GM18508 (cell line): ENCODE data around the gene STYXL2.

ENCODE experiments used
- ATAC-seq: cut with Tn5 transposase; IDR thresholded peaks from one replicate; pipeline ENCODE4 v1.9.1; 2021; ENCODE audit warnings: moderate number of reproducible peaks; ENCODE audit not compliant: insufficient read depth, unreplicated experiment

The STYXL2 gene

DNA sequence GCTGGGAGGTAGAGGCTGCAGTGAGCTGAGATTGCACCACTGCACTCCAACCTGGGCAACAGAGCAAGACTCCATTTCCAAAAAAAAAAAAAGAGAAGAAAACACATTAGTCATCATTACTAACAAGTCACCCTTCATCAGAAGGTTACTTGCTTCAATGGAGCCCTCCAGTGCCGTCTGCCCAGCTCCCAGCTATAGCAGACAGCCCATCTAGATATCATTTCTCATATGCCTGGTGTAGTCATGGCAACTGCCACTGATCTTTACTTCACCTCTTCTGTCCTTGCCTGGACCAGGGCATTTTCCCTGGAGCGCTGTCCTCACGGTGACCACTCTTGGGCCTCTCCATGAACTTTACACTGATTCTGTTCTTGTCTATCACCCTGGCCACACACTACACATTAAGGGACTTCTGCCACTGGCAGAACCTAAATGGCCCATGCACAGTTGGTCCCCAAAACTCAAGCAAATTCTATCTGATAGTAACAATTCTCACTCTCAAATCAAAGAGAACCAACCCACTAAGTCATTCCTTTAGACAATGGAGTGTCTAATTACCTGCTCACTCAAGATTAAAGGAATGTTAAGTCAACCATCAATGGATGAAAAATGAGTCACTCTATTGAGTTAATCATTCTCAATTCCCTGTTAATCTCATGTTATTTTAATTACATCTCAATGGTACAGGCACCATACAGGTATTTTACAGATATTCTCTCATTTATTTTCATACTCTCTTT lies 16.6 kb upstream of the STYXL2 start:
- no peak for ATAC-seq

- ATAC-seq = no peak
Observed at GRCh38 chr1:167077868-167078210, 16.0 kb upstream of the STYXL2 start.

GRCh38 chr1:167081594-167082156 lies 12.2 kb upstream of the STYXL2 start:
- no peak for ATAC-seq

- no peak for ATAC-seq
Observed at GRCh38 chr1:167082511-167083027, 11.3 kb upstream of the STYXL2 start.

GRCh38 chr1:167083066-167083665 lies 10.7 kb upstream of the STYXL2 start:
- no peak for ATAC-seq

DNA sequence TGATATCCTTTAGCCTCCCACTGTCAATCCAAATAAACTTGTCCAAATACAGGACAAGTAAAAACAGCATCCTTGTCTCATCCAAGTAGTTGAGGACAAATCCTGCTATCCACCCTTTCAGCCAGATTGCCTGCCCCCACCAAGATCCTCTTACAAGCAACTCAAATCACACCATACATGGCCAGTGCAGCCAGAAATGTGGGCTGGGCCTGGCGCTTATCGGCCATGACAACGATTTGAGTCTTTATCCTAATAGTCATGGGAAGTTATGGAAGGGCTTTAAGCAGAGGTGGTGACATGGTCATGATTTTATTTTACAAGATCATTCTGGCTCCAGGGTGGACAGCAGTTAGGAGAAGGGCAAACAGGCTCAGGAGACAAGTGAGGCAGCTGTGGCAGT lies 10.0 kb upstream of the STYXL2 start:
- no peak for ATAC-seq

DNA sequence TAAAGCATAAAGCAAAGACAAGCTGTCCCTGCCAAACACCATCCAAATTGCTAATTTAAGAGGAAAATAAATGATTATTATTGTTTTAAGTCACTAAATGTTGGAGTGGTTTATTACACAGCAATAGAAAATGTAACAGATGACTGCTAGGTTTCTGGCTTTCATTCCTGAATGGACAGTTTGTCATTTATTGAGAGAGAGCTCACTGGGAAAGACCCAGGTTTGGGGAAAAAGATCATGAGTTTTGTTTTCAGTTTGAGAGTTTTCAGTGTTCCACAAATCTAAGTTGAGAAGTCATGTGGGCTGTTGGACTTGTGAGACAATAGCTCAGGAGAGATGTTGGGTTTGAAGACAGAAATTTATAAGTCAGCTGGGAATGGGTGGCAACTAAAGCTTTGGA lies 9.1 kb upstream of the STYXL2 start:
- no peak for ATAC-seq

DNA sequence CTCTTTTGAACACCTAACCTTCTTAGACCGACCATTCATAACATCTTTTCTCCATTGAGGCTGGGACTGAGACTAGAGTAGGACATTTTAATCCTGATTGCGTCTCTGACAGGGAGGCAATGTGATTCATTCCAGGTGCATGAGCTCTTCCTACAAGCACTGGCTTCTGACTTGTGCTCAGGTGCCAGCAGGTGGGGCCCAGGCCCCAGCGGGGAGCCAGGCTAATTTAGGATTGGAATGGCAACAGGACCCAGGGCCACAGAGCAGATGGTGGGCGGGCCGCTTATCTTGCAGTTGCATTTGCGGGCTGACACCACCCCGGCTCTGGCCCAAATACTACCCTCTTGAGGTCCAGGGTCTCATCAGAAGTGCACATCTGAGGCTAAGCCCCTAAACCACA lies 7.8 kb upstream of the STYXL2 start:
- ATAC-seq = no peak

DNA sequence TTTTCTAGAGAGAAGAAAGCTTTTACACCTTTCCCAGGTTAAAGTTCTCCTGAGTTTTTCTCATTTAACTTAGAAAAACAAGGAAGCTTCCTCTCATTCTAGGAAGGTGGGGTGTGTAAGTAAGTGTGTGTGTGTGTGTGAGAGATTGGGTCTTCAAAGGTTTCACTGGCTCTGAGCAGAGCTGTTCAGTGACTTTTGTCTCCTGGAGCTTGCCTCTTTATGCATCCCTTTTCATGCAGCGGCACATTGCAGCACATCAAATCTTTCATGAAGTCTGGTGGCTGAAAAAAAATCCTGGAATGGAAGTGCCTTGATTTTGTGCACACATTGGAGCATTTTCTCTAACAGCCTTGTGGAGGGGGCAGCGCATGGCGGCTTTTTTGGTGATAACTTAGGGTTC lies 7.1 kb upstream of the STYXL2 start:
- no peak for ATAC-seq

GRCh38 chr1:167088746-167089417 lies 5.0 kb upstream of the STYXL2 start:
- no peak for ATAC-seq

DNA sequence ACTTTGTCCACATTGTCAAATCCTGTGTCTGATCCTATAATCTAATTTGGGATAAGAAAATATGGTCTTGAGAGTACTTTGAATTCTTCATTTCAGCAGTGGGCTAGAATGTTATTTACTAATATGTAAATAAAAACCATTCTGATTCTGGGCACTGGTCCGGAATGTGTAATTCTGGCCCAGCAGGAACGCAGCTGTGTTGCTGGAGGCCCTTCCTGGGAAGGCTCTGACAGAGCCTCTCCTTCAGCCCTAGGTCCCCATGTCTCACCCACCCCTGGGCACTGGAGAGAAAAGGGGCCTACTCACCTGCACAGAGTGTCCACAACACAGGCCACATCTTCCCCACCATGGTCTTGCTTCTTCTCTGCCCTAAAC lies 3.9 kb upstream of the STYXL2 start:
- no peak for ATAC-seq

GRCh38 chr1:167090314-167090942 lies 3.4 kb upstream of the STYXL2 start, which contains the start of gene GPA33:
GPA33 (minus strand) TSS chr1:167090377; CDS start chr1:167090287, 90 bp downstream.
- no peak for ATAC-seq

GRCh38 chr1:167092653-167093052 lies 1.2 kb upstream of the STYXL2 start:
- no peak for ATAC-seq

- ATAC-seq = no peak
Observed at GRCh38 chr1:167094690-167095089, 815 bp downstream of the STYXL2 start.

DNA sequence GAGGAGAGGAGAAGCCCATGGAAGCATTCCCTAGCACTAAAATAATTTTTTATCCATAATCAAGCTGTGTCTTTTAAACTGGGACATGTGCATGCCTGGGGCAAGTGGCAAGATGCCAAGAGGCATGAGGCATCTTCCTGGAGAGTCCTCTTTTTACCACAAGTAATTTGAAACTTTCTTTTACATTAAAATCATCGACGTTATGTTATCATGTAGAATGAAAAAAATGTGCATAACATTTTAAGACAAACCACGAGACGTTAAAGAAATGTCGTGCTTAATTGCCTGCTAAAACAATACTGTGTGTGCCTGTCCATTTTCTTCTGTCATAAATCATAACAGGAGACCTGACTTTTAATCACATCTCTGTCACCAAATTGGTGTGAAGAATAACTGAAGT lies 1.5 kb downstream of the STYXL2 start:
- ATAC-seq = no peak

- no peak for ATAC-seq
Observed at GRCh38 chr1:167099851-167100250, 6.0 kb downstream of the STYXL2 start.

GRCh38 chr1:167100730-167101129 lies 6.9 kb downstream of the STYXL2 start:
- no peak for ATAC-seq

GRCh38 chr1:167101754-167102153 lies 7.9 kb downstream of the STYXL2 start:
- ATAC-seq = no peak

- ATAC-seq = no peak
Observed at GRCh38 chr1:167102906-167103573, 9.2 kb downstream of the STYXL2 start.

- ATAC-seq = no peak
Observed at GRCh38 chr1:167104256-167104633, 10.4 kb downstream of the STYXL2 start.
